Measurements from ENCODE around the gene GDF7. TPM values are rescaled to one million over a fixed set of nuclear protein-coding genes. Genes with fewer than 3 reads are reported as not detected.

GDF7 gene
- total and polyA plus RNA-seq, 3 experiments from 2014 or later, result 0.10 TPM; not detected in 2

- CTCF ChIA-PET, result interaction anchor here (2.4 to 6.3 kb wide), 4 partner anchors 9 to 310 kb away, joined by 7 to 67 read pairs (median 43); partner anchors contain the start of gene RHOB
- Histone ChIP-seq H3K9me3 (ENCODE audit: low read length) (no peaks in the 10 kb centered on the region), H3K27ac (ENCODE audit: low read depth, low read length) (no peak overlapping the region), H3K4me1 (ENCODE audit: insufficient read depth, low read length) (peaks cover 19% of the 10 kb centered on the region), H3K27me3 (ENCODE audit: insufficient read depth, low read length, poor library complexity, severe bottlenecking) (no peaks in the 10 kb centered on the region), H3K4me3 (ENCODE audit: low read length) (no peak overlapping the region), H3K36me3 (ENCODE audit: insufficient read depth, low read length) (no peaks in the 10 kb centered on the region)
- Mint-ChIP-seq H3K4me3 (peak overlapping the region in 2 of 7 donors; percentile 0 to 37), H3K27ac (peak overlapping the region in 4 of 8 donors; percentile 60 to 93 (median 77)), H3K27me3 (peaks cover 4 to 10% of the 10 kb centered on the region in 2 donors), H3K9me3 (no peaks in the 10 kb centered on the region), H3K36me3 (peaks cover 0 to 3% (median 0%) of the 10 kb centered on the region in 3 donors), H3K4me1 (peaks cover 29 to 40% (median 38%) of the 10 kb centered on the region in 3 donors)
- POLR2A ChIA-PET, result interaction anchor here (2.7 kb wide), 1 partner anchor 206 kb away, joined by 43 read pairs; the partner anchor contains the start of gene RHOB
- DNase-seq, result peak in 1 of 5 donors; percentile 37
These were observed 14.0 kb upstream of the GDF7 start for GRCh38 chr2:20652673-20653575.

- no peak overlapping the region for H3K27ac ChIP-seq (ENCODE audit: low read depth, low read length)
- Mint-ChIP-seq H3K9me3 (no peaks in the 10 kb centered on the region), H3K27me3 (peaks cover 4 to 17% of the 10 kb centered on the region in 2 donors), H3K4me1 (peaks cover 19 to 30% (median 28%) of the 10 kb centered on the region in 3 donors), H3K27ac (peak overlapping the region in 2 of 8 donors; percentile 9 to 82), H3K4me3 (peak overlapping the region in 1 of 7 donors; percentile 23), H3K36me3 (peaks cover 0 to 3% (median 0%) of the 10 kb centered on the region in 3 donors)
- H3K27me3 ChIP-seq (ENCODE audit: insufficient read depth, low read length, poor library complexity, severe bottlenecking), result no peaks in the 10 kb centered on the region
- no peaks in the 10 kb centered on the region for H3K36me3 ChIP-seq (ENCODE audit: insufficient read depth, low read length)
- peak in 1 of 5 donors; percentile 7 for DNase-seq
- no peak overlapping the region for H3K4me3 ChIP-seq (ENCODE audit: low read length)
- ChIA-PET POLR2A (interaction anchor here (0.8 kb wide), 1 partner anchor 205 kb away, joined by 3 read pairs; no protein-coding TSS in a partner anchor), CTCF (interaction anchor here (1.3 to 6.3 kb wide), 5 partner anchors 8 to 310 kb away, joined by 3 to 67 read pairs (median 5); no protein-coding TSS in a partner anchor)
- H3K4me1 ChIP-seq (ENCODE audit: insufficient read depth, low read length), result peaks cover 19% of the 10 kb centered on the region
- no peaks in the 10 kb centered on the region for H3K9me3 ChIP-seq (ENCODE audit: low read length)
These were observed 13.0 kb upstream of the GDF7 start for GRCh38 chr2:20653695-20654534.

DNA sequence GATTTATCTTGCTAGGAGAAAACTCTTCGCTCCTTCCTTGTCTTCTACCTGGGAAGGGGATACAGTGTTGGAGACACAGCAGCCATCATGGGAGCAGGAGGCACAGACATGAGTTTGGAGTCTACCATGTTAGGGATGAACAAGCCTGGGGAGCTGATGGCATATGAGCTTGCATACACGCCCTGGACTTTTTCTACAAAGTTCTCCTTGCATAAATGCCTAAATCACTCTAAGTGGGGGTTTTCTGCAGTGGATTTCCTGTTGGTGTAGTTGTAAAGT lies 12.5 kb upstream of the GDF7 start:
- ChIA-PET CTCF (interaction anchor here (1.3 to 2.4 kb wide), 4 partner anchors 11 to 309 kb away, joined by 3 to 6 read pairs (median 4); no protein-coding TSS in a partner anchor), POLR2A (interaction anchor here (0.8 kb wide), 1 partner anchor 206 kb away, joined by 3 read pairs; no protein-coding TSS in a partner anchor)
- H3K4me1 Mint-ChIP-seq, result peaks cover 14 to 25% (median 23%) of the 10 kb centered on the region in 3 donors

DNA sequence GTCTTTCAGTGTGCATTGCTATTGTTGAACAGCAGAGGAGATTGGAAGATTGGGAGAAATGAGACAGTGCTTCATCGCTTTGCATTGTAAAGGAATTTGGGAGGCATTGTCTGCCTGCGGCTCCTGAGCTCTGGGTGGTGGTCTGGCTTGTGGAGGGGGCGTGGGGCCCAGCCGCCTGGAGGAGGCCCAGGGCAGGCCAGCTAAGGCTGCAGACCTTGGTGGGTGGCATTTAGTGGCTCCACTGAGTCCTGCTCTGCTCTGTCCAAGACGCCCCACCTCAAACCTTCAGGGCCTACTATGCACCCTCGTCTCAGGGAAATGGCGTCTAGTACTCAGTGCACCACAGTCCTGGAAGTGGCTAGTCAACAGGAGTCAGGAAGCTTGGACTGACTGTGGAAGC lies 10.4 kb upstream of the GDF7 start:
- peaks cover under 1% of the 10 kb centered on the region for H3K27me3 ChIP-seq (ENCODE audit: insufficient read depth, low read length, poor library complexity, severe bottlenecking)
- no peak for DNase-seq
- Mint-ChIP-seq H3K36me3 (no peaks in the 10 kb centered on the region), H3K27me3 (peaks cover 15 to 40% of the 10 kb centered on the region in 2 donors), H3K27ac (no peak overlapping the region), H3K4me3 (no peak overlapping the region), H3K4me1 (peaks cover 0 to 8% (median 6%) of the 10 kb centered on the region in 3 donors), H3K9me3 (no peaks in the 10 kb centered on the region)
- H3K4me3 ChIP-seq (ENCODE audit: low read length), result no peak overlapping the region
- no peaks in the 10 kb centered on the region for H3K9me3 ChIP-seq (ENCODE audit: low read length)
- ChIA-PET POLR2A (no interaction called here), CTCF (interaction anchor here (0.9 to 2.4 kb wide), 4 partner anchors 13 to 212 kb away, joined by 3 to 5 read pairs (median 4); no protein-coding TSS in a partner anchor)
- no peak overlapping the region for H3K27ac ChIP-seq (ENCODE audit: low read depth, low read length)
- H3K4me1 ChIP-seq (ENCODE audit: insufficient read depth, low read length), result peaks cover 3% of the 10 kb centered on the region
- no peaks in the 10 kb centered on the region for H3K36me3 ChIP-seq (ENCODE audit: insufficient read depth, low read length)

More for the DNA sequence above, 12.5 kb upstream of the GDF7 start:
- no peak overlapping the region for H3K4me3 ChIP-seq (ENCODE audit: low read length)
- H3K27me3 Mint-ChIP-seq, result peaks cover 7 to 23% of the 10 kb centered on the region in 2 donors
- no peaks in the 10 kb centered on the region for H3K27me3 ChIP-seq (ENCODE audit: insufficient read depth, low read length, poor library complexity, severe bottlenecking)
- H3K27ac Mint-ChIP-seq, result peak overlapping the region in 1 of 8 donors; percentile 76
- H3K36me3 Mint-ChIP-seq, result peaks cover 0 to 3% (median 0%) of the 10 kb centered on the region in 3 donors
- H3K4me3 Mint-ChIP-seq, result no peak overlapping the region
- no peaks in the 10 kb centered on the region for H3K9me3 Mint-ChIP-seq
- no peak for DNase-seq
- H3K9me3 ChIP-seq (ENCODE audit: low read length), result no peaks in the 10 kb centered on the region
- H3K4me1 ChIP-seq (ENCODE audit: insufficient read depth, low read length), result peaks cover 17% of the 10 kb centered on the region
- H3K27ac ChIP-seq (ENCODE audit: low read depth, low read length), result no peak overlapping the region
- H3K36me3 ChIP-seq (ENCODE audit: insufficient read depth, low read length), result no peaks in the 10 kb centered on the region

DNA sequence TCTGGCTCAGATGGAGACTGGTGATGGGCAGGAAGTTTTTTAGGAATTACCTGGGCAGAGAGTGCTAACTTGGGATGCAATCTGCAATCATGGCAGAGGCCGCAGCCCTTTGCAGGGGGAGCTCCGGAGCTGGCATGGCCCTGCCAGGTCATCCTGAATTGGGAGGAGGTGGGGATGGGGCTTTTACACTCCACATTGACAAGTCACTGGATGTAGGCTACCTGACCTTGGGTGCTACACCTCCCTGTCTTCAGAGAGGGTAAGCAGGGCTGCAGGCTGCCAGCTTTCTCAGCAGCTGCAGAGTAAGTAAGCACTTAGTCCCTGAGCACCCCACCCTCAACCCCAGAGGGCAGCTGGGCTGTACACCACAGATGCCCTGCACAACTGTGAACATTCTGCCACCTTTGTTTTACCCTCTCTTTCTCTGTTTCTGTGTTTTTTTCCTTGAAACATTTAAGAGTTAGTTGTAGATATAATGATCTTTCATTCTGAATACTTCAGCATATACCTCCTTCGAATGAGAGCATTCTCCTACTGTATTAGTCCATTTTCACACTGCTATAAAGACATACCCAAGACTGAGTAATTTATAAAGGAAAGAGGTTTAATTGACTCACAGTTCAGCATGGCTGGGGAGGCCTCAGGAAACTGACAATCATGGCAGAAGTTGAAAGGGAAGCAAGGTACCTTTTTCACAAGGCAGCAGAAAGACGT lies 9.3 kb upstream of the GDF7 start:
- Mint-ChIP-seq H3K9me3 (no peaks in the 10 kb centered on the region), H3K27me3 (peaks cover 15 to 51% of the 10 kb centered on the region in 2 donors), H3K4me3 (no peak overlapping the region), H3K36me3 (no peaks in the 10 kb centered on the region), H3K4me1 (no peaks in the 10 kb centered on the region), H3K27ac (no peak overlapping the region)
- no peak overlapping the region for H3K27ac ChIP-seq (ENCODE audit: low read depth, low read length)
- no peaks in the 10 kb centered on the region for H3K4me1 ChIP-seq (ENCODE audit: insufficient read depth, low read length)
- H3K27me3 ChIP-seq (ENCODE audit: insufficient read depth, low read length, poor library complexity, severe bottlenecking), result peaks cover 8% of the 10 kb centered on the region
- H3K4me3 ChIP-seq (ENCODE audit: low read length), result no peak overlapping the region
- POLR2A ChIA-PET, result no interaction called here
- no peaks in the 10 kb centered on the region for H3K36me3 ChIP-seq (ENCODE audit: insufficient read depth, low read length)
- CTCF ChIA-PET, result interaction anchor here (0.9 to 1.6 kb wide), 3 partner anchors 14 to 125 kb away, joined by 3 to 5 read pairs (median 3); no protein-coding TSS in a partner anchor
- H3K9me3 ChIP-seq (ENCODE audit: low read length), result no peaks in the 10 kb centered on the region
- DNase-seq, result no peak

DNA sequence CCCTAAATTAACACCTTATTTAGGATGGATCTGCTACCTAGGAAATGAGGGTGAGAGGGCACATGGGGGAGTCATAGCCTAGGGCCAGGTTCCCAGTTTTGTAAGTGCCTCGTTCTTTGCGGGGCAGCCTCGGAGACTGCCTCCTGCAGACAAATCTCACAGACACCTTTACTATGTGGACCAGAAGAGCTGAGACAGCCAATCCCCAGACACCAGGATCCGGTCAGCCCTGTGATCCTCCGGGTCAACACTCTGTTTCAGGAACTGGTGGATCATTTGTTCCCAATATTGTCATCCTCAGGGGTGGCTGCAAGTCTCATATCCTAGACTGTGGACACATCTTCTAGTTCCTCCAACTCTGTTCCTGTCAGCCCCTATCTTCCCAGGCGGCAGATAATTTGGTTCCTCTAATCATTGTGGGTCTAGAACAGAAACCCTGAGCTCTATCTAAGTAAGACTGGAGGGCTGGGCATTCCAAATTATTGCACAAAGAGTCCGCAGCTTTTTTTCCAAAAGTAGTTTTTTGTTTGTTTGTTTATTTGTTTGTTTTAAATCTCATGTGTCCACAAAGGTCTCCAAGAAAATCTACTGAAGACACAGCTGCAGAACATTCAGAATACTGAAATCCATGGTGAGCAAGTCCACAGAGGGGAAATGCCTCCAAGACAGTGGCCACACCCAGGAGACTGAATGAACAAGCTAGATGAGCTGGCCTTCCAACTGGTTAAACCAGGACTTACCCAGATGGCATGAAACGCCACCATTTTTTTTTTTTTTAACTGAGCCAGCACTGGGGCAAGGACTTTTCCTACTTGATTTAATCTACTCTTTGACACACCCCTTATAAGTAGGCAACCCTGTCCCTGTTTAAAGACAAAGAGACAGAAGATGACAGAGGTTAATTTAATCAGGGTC lies 6.2 kb upstream of the GDF7 start:
- Histone ChIP-seq H3K4me1 (ENCODE audit: insufficient read depth, low read length) (peaks cover 1% of the 10 kb centered on the region), H3K4me3 (ENCODE audit: low read length) (no peak overlapping the region), H3K27me3 (ENCODE audit: insufficient read depth, low read length, poor library complexity, severe bottlenecking) (peaks cover 36% of the 10 kb centered on the region), H3K36me3 (ENCODE audit: insufficient read depth, low read length) (no peaks in the 10 kb centered on the region), H3K27ac (ENCODE audit: low read depth, low read length) (no peak overlapping the region), H3K9me3 (ENCODE audit: low read length) (no peaks in the 10 kb centered on the region)
- H3K4me3 Mint-ChIP-seq, result no peak overlapping the region
- ChIA-PET POLR2A (interaction anchor here (1.9 kb wide), 1 partner anchor 10 kb away, joined by 7 read pairs; the partner anchor contains the start of gene HS1BP3), CTCF (interaction anchor here (0.7 to 6.7 kb wide), 20 partner anchors 10 to 456 kb away, joined by 3 to 105 read pairs (median 5); partner anchors contain the start of genes HS1BP3 and RHOB)
- H3K4me1 Mint-ChIP-seq, result peaks cover 0 to 10% (median 4%) of the 10 kb centered on the region in 3 donors
- DNase-seq, result no peak
- peak overlapping the region in 1 of 8 donors; percentile 23 for H3K27ac Mint-ChIP-seq
- H3K36me3 Mint-ChIP-seq, result no peaks in the 10 kb centered on the region
- H3K27me3 Mint-ChIP-seq, result peaks cover 36 to 79% of the 10 kb centered on the region in 2 donors
- H3K9me3 Mint-ChIP-seq, result no peaks in the 10 kb centered on the region
